HG03103 (cell line): ENCODE data around the gene QDPR.
"Not testable (repeated sequence)": the region's sequence is repeated elsewhere in the genome, so short reads cannot be mapped to it uniquely, and the experiment has no call there.

Source experiments
- ATAC-seq: cut with Tn5 transposase; IDR thresholded peaks from one replicate; pipeline ENCODE4 v1.9.1; 2021; ENCODE audit warnings: low read depth; ENCODE audit not compliant: unreplicated experiment

Gene QDPR

DNA sequence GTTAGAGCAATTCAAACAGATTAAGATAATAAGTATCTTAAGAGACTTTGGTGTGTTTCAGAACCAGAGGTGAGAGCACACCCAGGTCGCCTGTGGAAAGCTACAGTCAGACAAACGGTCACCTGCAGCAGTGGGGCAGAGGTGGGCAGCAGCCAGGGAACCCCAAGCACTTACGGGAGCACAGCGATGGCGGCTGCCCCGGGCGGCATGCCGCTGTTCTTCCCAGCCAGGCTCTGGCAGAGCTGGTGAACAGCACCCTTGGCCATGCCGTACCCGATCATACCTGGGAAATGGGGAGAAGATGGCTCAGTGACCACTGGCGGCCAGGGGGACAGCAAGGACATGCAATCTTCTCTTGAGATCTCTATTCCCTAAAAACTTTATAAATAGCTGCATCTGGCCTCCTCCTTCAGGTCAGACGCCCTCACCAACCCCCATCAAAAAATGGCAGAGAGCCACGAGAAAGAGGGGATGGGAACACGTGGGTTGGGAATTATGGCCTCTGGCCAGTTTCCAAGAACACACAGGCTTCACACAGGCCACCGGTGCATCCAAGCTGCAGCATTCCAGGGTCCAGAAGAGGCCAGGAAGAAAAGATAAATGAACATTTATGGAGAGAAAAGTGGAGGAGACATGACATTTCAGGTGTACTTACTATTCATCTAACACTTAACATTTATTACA lies 19.7 kb downstream of the QDPR start:
- no peak for ATAC-seq

DNA sequence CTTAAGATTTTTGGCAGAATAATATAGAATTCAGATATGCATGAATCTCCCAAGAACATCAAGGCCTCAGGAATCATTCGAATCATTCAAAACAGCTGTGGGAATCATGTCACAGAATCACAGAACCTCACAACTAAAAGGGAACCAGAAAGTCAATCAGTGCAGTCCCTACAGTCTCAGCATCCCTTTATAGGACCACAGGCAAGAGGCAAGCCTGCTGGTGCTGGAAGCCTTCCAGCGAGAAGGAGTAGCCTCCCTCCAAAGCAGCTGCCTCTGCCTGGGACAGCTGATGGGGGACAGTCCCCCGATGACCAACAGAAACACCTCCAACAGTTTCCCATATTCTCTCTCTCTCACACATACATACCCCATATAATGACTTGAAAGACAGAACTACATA lies 20.7 kb downstream of the QDPR start:
- no peak for ATAC-seq

DNA sequence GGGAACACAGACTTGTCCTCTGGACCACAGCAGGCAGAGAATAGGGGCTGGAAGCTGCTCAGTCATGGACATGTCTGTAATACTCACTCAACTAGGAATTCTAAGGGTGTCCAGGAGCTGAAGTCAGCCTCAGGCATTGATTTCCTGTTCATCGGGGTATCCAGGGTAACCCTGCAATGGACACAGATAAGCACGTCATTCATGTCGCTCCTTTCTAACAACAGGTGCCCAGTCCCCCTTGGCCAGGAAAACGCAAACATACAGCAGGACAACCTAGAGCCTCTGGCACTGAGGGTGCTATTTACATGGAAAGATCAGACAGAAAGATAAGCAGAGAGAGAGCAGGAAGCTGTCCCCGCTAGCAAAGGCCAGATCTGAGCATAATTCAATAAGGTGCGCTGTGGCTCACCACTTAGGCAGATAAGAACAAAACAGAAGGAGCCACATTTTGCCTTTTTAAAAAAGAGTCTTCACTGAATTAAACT lies 21.3 kb downstream of the QDPR start:
- no peak for ATAC-seq

DNA sequence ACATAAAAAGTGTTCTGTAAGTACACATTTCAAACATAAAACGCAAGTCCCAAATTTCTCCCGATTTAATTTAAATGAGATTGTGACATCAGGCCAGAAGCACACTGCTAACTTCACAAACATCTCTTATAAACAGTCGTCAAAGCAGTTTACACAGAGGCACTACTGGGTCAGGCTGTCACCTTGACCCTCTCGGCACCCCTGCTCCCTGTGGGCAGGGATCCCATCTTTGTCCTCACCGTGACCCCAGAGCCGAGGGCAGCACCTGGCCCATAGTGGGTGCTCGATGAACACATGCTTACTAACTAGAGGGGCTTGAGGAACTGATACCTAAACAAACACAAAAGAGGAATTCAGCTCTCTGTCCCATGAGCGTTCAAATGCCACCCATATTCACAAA lies 22.2 kb downstream of the QDPR start:
- ATAC-seq, result no peak

DNA sequence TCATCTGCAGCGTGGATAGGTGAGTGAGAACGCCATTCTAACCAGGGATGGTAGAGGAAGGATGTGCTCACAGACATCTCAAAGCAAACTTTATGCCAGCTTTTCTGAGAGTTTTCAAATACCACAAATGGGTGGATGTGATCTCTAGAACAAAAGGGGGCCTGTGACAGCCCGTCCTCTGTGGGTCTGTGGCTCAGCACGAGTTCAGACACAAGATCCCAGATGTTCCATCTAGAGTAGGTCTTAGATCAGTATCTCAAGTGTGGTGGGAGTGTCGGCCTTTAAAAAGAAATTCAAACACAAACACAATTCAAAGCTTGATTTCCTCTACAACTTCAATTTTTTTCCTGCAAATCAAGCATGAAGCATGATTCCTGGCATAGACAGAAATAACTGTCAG lies 22.8 kb downstream of the QDPR start:
- no peak for ATAC-seq

DNA sequence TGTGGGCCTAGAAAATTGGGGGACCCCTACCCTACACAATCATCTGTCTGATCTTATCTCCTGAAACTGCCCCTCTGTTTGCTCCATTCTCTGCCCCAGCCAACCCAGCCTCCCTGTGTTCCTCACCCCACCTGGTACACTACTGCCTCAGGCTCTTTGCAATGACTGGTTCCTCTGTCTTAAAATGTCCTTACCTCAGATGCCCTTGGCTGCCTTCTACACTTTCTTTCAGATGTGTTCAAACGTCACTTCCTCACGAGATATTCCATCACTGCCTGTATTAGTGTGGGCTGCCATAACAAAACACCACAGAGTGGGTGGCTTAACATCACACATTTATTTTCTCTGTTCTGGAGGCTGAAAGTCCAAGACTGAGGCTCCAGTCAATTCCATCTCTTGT lies 29.2 kb downstream of the QDPR start:
- ATAC-seq, result no peak

DNA sequence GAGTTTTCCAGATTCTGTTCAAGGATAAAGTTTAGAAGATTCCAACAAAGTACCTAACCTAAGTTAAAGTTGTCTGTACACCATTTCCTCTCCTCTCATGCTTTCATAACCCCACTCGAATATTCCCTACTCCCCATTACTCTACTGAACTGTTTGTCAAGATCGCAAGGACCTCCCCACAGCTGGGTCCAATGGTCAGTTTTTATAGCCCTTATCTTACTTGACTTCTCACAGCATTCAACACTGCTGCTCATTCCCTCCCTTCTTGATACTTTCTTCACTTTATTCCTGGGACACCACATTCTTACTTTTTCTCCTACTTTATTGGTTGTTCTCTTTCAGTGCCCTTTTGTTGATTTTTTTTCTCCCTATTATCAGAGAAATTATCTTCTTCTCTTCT lies 30.9 kb downstream of the QDPR start:
- no peak for ATAC-seq

DNA sequence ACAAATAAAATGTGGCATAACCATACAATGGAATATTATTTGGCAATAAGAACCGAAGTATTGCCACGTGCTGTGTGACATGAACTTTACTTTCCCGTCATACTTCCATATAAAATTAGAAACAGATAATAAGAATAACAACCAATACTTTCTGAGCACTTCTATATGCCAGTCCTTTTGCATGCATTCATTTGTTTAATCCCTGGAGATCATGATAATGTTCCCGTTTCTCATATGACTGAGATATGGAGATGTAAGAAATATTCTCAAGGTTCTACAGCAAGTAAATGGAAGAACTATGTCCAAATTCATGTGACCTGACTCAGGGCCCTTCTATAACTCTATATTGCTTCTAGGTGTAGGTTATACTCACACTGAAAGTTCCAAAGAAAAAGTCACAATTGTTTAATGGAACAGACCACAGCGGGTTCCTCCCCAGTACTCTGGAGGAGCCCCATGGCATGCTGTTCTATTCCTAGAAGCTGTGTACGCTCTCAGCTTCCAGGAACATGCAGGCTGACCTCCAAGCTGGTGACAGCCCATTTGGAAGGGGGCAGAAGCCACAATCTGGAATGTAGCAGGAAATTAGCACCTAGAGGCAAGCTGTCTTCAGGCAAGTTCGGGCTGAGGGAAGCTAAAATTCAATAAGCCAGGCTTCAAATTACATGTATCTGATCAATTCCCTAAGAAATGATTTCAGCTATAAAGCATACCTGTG lies 31.5 kb downstream of the QDPR start:
- no peak for ATAC-seq

DNA sequence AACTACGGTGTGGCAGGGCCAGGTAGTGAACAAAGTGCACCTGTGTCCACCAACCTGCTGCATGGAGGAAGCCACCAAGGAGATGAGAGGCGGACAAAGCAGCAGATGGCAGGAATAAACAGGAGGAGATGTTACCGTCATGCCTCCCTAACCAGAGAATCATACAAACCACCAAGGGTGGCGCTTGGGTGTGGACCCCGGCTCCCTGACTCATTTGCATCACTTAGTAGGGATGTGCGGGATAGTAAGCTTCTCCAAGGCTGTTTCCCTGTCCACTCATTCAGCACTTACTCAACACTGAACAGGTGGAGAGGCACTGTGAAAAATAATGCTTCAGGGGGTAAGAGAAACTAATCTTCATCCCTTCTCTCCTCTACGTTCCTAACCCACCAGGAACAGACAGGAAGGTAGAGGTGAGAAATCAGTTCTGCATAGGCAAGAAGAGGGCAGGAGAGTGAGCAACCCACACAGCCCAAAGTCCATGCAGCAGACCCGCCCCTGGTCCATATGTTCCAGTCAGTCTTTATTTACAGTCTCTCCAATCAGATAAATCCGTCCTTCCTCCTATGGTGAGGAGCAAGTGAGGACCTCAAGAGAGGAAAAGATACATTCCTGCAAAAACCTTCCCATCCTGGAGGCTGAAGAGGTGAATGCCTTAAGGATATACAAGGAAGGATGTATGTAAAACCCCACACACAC lies 34.0 kb downstream of the QDPR start:
- ATAC-seq, result no peak

DNA sequence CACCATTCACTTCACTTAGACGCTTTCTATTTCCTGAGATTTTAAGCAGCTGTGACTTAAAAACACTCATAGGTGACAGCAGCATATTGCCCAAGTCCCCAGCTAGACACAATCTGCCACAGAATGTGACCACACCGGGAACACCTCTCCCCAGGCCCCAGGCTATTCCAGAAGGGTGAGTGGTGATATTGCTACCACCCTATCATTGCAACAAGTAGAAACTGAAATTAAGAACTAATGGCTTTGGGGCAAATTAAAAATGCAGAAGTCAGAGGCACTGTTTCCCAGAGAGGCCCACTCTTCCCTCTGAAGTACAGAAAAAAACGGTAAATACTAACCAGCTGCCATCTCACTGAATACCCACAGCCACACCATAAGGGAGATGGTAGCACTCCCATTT lies 35.0 kb downstream of the QDPR start:
- ATAC-seq, result no peak

DNA sequence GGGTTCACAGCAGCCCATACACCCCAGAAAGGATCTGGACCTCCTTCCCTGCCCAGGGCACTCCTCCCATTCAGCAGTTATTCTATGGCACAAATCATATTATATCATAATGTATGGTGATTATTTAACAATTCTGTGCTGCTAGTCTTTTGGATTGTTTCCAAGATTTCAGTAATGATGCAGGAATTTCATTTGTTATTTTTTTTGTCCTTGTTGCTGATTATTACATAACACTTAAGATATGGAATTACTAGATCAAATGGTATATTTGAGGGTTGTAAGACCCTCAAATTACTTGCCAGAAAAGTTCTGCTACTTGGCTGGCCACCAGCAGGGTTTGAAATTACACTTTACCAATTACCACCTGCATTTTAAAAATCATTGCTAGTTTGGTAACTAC lies 36.4 kb downstream of the QDPR start:
- no peak for ATAC-seq

DNA sequence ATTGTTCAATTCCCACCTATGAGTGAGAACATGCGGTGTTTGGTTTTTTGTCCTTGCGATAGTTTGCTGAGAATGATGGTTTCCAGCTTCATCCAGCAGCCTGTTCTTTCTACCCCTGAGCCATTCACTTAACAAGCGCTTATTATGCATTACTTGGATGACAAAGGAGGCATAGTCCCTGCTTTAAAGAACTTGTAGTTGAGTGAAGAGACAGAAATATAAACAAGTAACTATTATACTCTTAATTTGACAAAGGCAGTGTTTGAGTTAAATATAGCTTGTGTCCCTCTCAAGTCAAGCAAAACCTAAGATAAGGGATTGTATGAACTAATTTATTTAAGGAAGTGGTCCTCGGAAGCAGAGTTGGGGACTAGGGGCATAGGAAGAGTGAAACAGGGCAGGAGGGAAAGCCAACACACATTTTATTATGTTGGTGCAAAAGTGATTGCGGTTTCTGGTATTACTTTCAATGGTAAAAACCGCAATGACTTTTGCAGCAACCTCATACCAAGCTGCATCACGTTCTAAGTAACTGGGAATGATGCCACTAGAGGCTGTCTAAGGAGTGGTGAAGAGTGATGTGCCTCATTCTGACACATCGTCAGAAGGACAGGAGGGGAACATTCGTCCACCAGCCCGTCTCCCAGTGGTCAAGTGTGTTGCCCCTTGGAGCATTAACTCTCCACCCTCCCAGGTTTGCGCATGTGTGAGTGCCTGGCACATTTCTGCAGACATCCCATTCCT lies 41.8 kb downstream of the QDPR start:
- no peak for ATAC-seq

DNA sequence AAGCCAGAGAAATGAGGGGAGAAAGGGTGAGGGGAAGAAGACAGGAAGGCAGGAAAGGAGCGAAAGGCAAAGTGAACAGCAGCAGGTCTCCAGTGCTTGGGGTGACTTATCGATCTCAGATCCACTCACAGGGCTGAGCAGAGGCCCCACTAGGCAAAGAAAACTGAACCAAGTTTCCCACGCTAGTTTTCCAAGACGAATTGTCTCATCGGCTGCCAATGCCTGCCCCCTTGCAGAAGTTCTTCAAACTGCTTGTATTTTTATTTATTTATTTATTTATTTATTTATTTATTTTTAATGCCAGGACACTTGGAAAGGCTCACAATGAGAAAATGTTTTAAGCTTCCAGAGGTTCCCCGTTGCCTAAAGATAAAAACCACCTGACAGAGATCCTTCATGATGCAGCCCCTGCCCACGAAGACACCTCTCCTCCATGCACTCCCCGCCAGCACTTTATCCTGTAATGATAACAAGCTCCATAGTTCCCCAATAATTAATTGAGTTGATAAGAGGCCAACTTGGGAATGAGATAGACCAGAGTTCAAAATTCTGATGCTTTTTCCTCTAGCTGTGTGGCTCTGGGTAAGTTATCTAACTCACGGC lies 43.2 kb downstream of the QDPR start:
- ATAC-seq, result no peak

DNA sequence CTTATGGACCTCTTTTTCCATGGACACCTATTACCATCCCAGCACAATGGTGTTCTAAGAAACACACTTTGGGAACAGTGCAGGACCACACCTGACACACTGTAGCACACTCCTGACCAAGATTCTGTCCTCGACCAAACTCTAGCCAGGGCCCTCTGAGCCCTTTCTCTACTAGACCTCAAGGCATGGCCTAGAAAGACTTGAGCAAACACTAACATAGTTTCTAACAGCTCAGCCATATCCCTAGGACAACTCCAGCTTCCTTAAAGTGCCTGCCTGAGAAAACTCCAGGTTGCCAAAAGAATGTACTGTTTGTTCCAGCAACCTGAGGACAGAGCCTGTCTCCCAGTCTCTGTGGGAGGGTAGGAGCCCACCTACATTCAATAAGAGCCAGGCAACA lies 48.3 kb downstream of the QDPR start:
- ATAC-seq, result no peak

DNA sequence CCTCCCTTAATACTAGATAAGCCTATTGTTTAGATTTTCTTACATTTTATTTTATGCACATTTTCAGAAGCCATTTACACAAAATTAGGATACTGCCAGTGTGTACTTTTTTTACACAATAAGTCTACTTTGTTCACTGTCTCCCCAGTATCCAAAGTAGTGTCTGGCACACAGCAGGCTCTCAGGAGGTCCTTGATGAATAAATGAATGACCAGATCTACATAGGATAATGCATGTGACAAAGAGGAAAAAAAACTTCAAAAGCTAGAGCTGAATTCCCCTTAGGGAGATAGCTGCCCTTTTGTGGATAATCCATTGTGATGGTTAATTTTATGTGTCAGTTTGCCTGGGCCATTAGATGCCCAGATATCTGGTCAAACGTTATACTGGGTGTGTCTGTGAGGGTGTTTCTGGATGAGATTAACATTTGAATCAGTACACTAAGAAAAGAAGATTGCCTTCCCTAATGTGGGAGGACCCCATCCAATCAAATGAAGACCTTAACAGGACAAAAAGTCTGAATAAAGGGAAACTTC lies 61.6 kb downstream of the QDPR start:
- ATAC-seq, result no peak

DNA sequence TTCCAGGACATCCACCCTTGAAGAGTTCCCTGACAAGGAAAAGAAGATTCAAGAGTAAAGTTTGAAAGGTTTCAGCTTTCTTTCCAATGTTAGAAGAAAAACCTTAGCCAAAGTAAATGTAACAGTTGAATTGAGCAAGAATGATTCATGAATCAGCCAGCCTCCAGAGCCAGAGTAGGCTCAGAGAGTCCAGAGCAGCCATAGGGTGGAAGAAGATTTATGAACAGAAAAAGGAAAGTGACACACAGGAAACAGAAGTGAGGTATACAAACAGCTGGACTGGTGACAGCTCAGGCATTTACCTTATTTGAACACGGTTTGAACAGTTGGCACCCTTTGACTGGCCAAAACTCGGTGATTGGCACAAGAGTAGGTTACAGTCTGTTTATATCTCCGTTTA lies 63.2 kb downstream of the QDPR start:
- ATAC-seq, result no peak

DNA sequence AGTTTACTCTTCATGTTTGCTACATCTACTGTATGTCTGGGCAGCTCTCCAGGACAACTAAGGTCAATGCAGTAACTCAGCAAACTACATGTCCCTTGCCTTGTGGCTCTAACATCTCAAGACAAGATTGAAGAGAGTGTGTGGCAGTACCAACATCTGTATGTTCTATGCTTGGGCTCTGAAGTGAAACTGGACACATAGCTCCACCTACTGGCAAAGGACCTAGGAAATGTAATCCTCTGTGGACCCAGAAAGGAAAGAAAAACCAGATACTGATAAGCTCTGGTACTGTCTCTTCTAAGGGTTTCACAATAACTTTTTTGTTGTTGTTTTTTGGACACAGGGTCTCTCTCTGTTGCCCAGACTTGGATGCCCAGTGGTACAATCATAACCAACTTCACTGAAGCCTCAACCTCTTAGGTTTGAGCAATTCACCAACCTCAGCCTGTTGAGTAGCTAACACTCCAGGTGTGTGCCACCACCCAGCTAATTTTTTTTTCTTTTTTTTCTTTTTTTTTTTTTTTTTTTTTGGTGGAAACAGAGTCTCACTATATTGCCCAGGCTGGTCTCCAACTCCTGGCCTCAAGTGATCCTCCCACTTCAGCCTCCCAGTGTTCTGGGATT lies 64.1 kb downstream of the QDPR start:
- ATAC-seq, result peak; percentile 84

DNA sequence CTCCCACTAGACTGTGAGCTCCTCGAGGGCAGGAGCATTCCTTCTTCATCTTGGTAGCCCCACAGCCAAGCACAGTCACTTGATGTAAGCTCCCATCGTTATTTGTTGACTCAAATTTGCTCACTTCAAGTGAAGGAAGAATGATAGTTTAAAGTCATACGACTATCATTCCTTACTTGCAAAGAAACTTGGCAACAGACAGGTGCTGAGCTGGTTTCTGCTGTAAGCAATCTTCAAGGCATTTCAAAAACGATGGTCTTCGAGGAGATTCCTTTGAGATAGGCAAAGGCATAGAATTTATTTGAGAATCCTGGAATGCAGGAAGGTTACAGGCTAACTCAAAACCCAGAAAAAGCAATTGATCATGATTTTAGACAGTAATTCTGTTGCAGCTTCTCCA lies 64.8 kb downstream of the QDPR start:
- ATAC-seq, result no peak

DNA sequence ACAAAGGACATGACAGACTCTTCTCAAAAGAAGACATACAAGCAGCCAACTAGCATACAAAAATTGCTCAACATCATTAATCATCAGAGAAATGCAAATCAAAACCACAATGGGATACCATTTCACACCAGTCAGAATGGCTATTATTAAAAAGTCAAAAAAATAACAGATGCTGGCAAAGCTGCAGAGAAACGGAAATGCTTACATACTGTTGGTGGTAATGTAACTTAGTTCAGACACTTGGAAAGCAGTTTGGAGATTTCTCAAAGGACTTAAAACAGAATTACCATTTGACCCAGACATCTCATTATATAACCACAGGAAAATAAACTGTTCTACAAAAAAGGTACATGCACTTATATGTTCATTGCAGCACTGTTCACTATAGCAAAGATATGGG lies 69.4 kb downstream of the QDPR start:
- not testable (repeated sequence) for ATAC-seq

DNA sequence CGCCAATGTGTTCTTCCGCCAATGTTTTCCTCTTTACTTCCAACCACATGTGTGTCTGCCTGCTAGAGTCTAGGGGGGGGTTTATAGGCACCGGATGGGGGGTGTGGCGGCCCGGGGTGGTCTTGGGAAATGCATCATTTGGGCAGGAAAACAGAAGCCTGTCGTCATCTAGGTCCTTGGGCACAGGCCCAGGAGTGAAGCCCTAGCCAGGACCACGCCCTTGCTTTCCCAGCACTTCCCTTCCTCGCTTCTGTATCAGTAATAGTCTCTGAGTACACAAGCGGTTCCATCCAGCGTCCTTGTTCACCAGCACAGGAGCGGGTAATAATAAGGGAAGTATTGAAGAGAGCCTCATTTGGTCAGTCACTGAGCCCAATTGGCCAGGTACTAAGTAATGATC lies 74.5 kb downstream of the QDPR start:
- no peak for ATAC-seq
